Thoracic aorta (tissue), 2 donors: ENCODE results near the gene HMBS. TPM values are rescaled to one million over a fixed set of nuclear protein-coding genes. Genes with fewer than 3 reads are reported as not detected.

Experiments
- ATAC-seq: fragments of 150-250 bp; one replicate; pipeline ENCODE4 v1.8.0; 2017; ENCODE audit warnings: low read depth; ENCODE audit not compliant: insufficient number of reproducible peaks, low FRiP score
- DNase-seq: peaks from one replicate; pipeline ENCODE4 v3.0.0-alpha.2; 2020; ENCODE audit warnings: low spot score
- H3K27ac ChIP-seq, 2 donors: fragments of 200-600 bp; sonication (generic); 1 replicate in 1 of 2; 2 replicates in 1 of 2; pipeline ENCODE4 v1.5.1; 2016; ENCODE audit warnings: mild to moderate bottlenecking in 2 of 2, moderate library complexity in 2 of 2
- H3K27me3 ChIP-seq: fragments of 200-600 bp; sonication (generic); replicated peaks from 2 replicates; pipeline ENCODE4 v1.6.0; 2016; ENCODE audit warnings: mild to moderate bottlenecking; ENCODE audit not compliant: insufficient read depth
- H3K36me3 ChIP-seq: fragments of 200-600 bp; sonication (generic); one replicate; pipeline ENCODE4 v1.5.1; 2016
- H3K4me1 ChIP-seq, 2 donors: fragments of 200-600 bp; sonication (generic); 1 replicate in 1 of 2; 2 replicates in 1 of 2; pipeline versions ENCODE4 v1.5.1 to v1.6.0; 2016; ENCODE audit warnings: low read depth in 2 of 2, mild to moderate bottlenecking in 1 of 2; ENCODE audit not compliant: control insufficient read depth in 1 of 2
- H3K4me3 ChIP-seq: fragments of 200-600 bp; sonication (generic); 2 replicates; pipeline ENCODE4 v1.5.1; 2016; ENCODE audit warnings: mild to moderate bottlenecking
- H3K9me3 ChIP-seq: fragments of 200-600 bp; sonication (generic); 2 replicates; pipeline ENCODE4 v1.5.1; 2016
- CTCF ChIP-seq: fragments of 200-600 bp; sonication (generic); IDR thresholded peaks from one replicate; pipeline ENCODE4 v1.5.1; 2019; ENCODE audit warnings: antibody characterized with exemption
- total RNA-seq, 2 donors: library from RNA; depleted of rRNA; stranded (reverse); fragments of >200 nt; gene quantifications; one replicate each; pipeline versions ENCODE4 v1.1.0 to v1.2.3, GENCODE V29; 2016

Gene HMBS
- total RNA-seq, 2 donors from 2014 or later: 5.7 to 27.2 TPM

DNA sequence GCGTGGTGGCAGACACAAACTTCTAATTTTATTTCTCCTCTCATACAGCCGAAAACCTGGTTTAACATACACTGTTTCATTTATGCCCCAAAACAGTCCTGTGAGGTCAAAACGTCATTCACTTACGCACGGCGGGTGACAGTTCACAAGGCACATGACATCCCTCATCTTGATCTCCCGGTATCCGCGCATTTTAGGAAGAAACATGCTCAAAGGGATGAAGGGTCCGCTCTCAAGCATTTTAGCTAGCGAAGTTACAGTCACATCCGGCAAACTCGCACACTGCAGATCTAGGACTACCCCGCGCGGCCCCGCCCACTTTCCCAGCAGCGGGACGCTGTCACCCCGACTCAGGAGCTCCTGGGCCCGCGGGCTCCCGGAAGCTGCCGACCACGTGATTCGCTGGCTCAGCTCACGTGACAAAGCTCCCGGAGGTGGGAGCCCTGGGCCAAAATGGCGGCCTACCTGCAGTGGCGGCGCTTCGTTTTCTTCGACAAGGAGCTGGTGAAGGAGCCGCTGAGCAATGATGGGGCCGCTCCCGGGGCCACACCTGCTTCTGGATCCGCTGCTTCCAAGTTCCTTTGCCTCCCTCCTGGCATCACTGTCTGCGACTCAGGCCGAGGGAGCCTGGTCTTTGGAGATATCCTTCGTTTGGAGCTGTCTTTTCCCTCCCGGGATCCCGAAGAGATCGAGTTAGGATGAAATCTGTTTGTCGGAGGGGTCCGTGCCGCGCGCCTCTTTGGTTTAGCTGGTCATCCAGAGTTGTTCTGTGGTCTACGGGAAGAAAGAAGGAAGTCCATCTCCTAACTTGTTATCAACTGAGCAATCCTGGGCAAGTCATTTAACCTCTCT, 17.1 kb upstream of the HMBS start, which contains the start of gene VPS11:
VPS11 (plus strand) TSS at position 448 of the 852 bp plus-strand sequence; CDS start at position 454, 6 bp downstream.
- peak within 1 kb of the TSS; percentile 91 to 94 for H3K27ac ChIP-seq
- peak; percentile 92 for DNase-seq
- peak; percentile 89 for ATAC-seq
- H3K36me3 ChIP-seq: peaks cover 25% of the 10 kb centered on the region
- peaks cover 18 to 36% of the 10 kb centered on the region in 2 donors for H3K4me1 ChIP-seq
- no peaks in the 10 kb centered on the region for H3K9me3 ChIP-seq
- no peak for TF ChIP-seq CTCF
- no peaks in the 10 kb centered on the region for H3K27me3 ChIP-seq
- H3K4me3 ChIP-seq: peak within 1 kb of the TSS; percentile 84

- TF ChIP-seq CTCF: no peak
- ATAC-seq: no peak
- Histone ChIP-seq H3K27me3 (no peaks in the 10 kb centered on the region), H3K27ac (no peak overlapping the region), H3K36me3 (peaks cover 70% of the 10 kb centered on the region), H3K4me1 (no peaks in the 10 kb centered on the region), H3K9me3 (no peaks in the 10 kb centered on the region), H3K4me3 (no peak overlapping the region)
- no peak for DNase-seq
These were observed 6.8 kb upstream of the HMBS start for GRCh38 chr11:119077839-119078238.

- DNase-seq (no peak), ATAC-seq (no peak)
- Histone ChIP-seq H3K27me3 (no peaks in the 10 kb centered on the region), H3K9me3 (no peaks in the 10 kb centered on the region), H3K4me3 (no peak overlapping the region), H3K4me1 (no peaks in the 10 kb centered on the region), H3K27ac (no peak overlapping the region), H3K36me3 (peaks cover 61% of the 10 kb centered on the region)
- TF ChIP-seq CTCF: no peak
These were observed 5.8 kb upstream of the HMBS start for GRCh38 chr11:119078675-119079420.

- DNase-seq (no peak), ATAC-seq (no peak)
- no peak overlapping the region for H3K4me3 ChIP-seq
- H3K9me3 ChIP-seq: no peaks in the 10 kb centered on the region
- H3K27me3 ChIP-seq: no peaks in the 10 kb centered on the region
- H3K36me3 ChIP-seq: peaks cover 47% of the 10 kb centered on the region
- no peak overlapping the region for H3K27ac ChIP-seq
- H3K4me1 ChIP-seq: peaks cover 5 to 15% of the 10 kb centered on the region in 2 donors
- no peak for TF ChIP-seq CTCF
These were observed 2.9 kb upstream of the HMBS start for GRCh38 chr11:119081682-119082260.

- ATAC-seq (no peak), DNase-seq (no peak)
- H3K4me3 ChIP-seq: peak overlapping the region; percentile 94
- no peak for TF ChIP-seq CTCF
- peaks cover 13% of the 10 kb centered on the region for H3K36me3 ChIP-seq
- H3K9me3 ChIP-seq: no peaks in the 10 kb centered on the region
- H3K27ac ChIP-seq: peak overlapping the region; percentile 80 to 89
- peaks cover 5 to 15% of the 10 kb centered on the region in 2 donors for H3K4me1 ChIP-seq
- no peaks in the 10 kb centered on the region for H3K27me3 ChIP-seq
These were observed 761 bp downstream of the HMBS start for GRCh38 chr11:119085437-119085847.
